HS-5 (cell line): ENCODE measurements around the gene SLC9A3.
"Not testable (repeated sequence)": the region's sequence is repeated elsewhere in the genome, so short reads cannot be mapped to it uniquely, and the experiment has no call there.

ENCODE experiments used
- DNase-seq: peaks from one replicate; pipeline ENCODE4 v3.0.0-alpha.2; 2012; ENCODE audit warnings: low read depth

SLC9A3 gene

GRCh38 chr5:488744-489688 is 35.2 kb downstream of the SLC9A3 start:
- DNase-seq: no peak

- no peak for DNase-seq
These were observed 36.0 kb downstream of the SLC9A3 start for GRCh38 chr5:488241-488640.

- not testable (repeated sequence) for DNase-seq
These were observed 37.7 kb downstream of the SLC9A3 start for GRCh38 chr5:486597-486996.

GRCh38 chr5:485946-486491 is 38.2 kb downstream of the SLC9A3 start:
- no peak for DNase-seq

- DNase-seq: no peak
These were observed 38.9 kb downstream of the SLC9A3 start for GRCh38 chr5:485113-485945.

- DNase-seq: no peak
These were observed 39.7 kb downstream of the SLC9A3 start for GRCh38 chr5:484556-484955.

- DNase-seq: no peak
These were observed 40.7 kb downstream of the SLC9A3 start for GRCh38 chr5:483434-484140.

- DNase-seq: no peak
These were observed 41.2 kb downstream of the SLC9A3 start for GRCh38 chr5:483011-483410.

- no peak for DNase-seq
These were observed 41.7 kb downstream of the SLC9A3 start for GRCh38 chr5:482506-482905.

- DNase-seq: no peak
These were observed 42.2 kb downstream of the SLC9A3 start for GRCh38 chr5:482021-482420.

GRCh38 chr5:481347-481746 is 42.9 kb downstream of the SLC9A3 start:
- DNase-seq: no peak

- DNase-seq: no peak
These were observed 44.5 kb downstream of the SLC9A3 start for GRCh38 chr5:479566-480319.

- DNase-seq: no peak
These were observed 45.2 kb downstream of the SLC9A3 start for GRCh38 chr5:478982-479535.

GRCh38 chr5:478369-478981 is 45.8 kb downstream of the SLC9A3 start:
- DNase-seq: no peak

- DNase-seq: no peak
These were observed 46.4 kb downstream of the SLC9A3 start for GRCh38 chr5:477871-478270.

GRCh38 chr5:477247-477646 is 47.0 kb downstream of the SLC9A3 start:
- no peak for DNase-seq

GRCh38 chr5:476814-477175 is 47.5 kb downstream of the SLC9A3 start:
- DNase-seq: no peak

GRCh38 chr5:476102-476813 is 48.0 kb downstream of the SLC9A3 start:
- DNase-seq: no peak

- no peak for DNase-seq
These were observed 48.5 kb downstream of the SLC9A3 start for GRCh38 chr5:475704-476101.
